K562 (cell line): ENCODE results near the gene NHSL2. TPM values are rescaled to one million over a fixed set of nuclear protein-coding genes. Genes with fewer than 3 reads are reported as not detected.

Source experiments
- polyA plus RNA-seq, 8 experiments: library from polyadenylated mRNA; depleted of rRNA in 4 of 8; stranded (reverse) in 5 of 8; unstranded in 3 of 8; fragments of >200 nt; fragmentation: Nextera tagmentation in 2 of 8; fragmentation: Illumina TruSeq in 1 of 8; extraction: Ambion mirVana in 2 of 8; extraction: Trizol in 1 of 8; gene quantifications; 2 replicates each; pipeline versions ENCODE4 v1.2.1 to v1.2.3, GENCODE V29; 2011 to 2014; ENCODE audit warnings: inconsistent platforms in 1 of 8, missing spikeins in 1 of 8
- total RNA-seq, 7 experiments: library from RNA; depleted of rRNA in 6 of 7; stranded (reverse); fragments of >200 nt in 6 of 7; fragmentation: Illumina TruSeq in 2 of 7; extraction: Trizol in 2 of 7; gene quantifications; 2 replicates each; pipeline versions ENCODE4 v1.2.1 to v1.2.3, GENCODE V29; 2011 to 2021; ENCODE audit warnings: low replicate concordance in 1 of 7
- TF ChIP-seq, protein P1 (sequence below), 2 experiments: IDR thresholded peaks in 1 of 2; conservative IDR thresholded peaks in 1 of 2; 2 replicates each; pipeline ENCODE4 v1.6.1; 2016; ENCODE audit warnings: low read depth in 2 of 2, mild to moderate bottlenecking in 1 of 2, missing compliant biosample characterization in 1 of 2, missing genetic modification characterization in 1 of 2, moderate library complexity in 1 of 2
- TF ChIP-seq, protein P2 (sequence below): fragments of 250-450 bp; sonication (Bioruptor Pico); IDR thresholded peaks from 2 replicates; pipeline ENCODE4 v1.5.0; 2021; ENCODE audit warnings: mild to moderate bottlenecking, borderline replicate concordance

NHSL2 gene
- total and polyA plus RNA-seq, 9 of the 15 experiments (the other 6 are each of a cell fraction or from before 2014, with no cell fraction given), result 0.02 TPM; not detected in 8

DNA sequence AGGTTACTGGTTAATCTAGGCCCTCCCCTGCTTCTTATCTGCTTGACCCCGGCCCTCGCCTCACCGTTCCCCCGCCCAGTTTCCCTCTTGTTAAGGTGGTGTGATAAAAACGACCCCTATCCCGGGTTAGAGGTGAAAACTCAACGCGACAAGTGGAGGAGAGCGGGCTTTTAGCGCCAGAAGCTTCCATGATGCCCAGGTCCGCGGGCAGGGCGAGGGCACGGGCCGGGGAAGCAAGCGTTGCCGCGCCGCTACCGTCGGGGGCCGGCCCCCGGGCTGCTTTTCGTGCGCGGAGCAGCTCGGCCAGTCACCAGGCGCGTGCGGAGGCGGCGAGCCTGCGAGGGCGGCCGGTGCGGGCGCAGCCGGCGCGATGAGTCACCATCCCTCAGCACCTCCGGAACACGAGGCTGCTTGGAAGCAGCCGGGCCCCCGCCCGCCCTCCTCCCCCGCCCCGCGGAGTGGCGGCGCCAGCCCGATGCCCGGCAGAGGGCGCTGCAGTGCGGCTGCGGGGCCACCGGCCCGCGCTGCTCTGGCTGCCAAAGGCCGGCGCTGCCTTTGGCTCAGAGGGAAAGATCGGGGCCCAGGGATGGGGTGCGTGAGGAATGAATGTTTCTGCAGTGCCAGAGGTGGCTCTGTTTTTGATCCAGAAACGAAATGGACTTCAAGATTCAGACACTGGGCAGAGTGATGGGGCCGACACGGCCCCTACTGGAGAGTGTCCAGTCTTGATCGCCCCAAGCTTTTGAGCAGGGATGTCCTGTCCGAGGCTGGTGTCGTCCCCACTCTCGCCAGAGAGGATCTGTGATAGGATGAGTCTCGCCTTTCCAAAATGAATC lies 107.8 kb downstream of the NHSL2 start (continued):
- TF ChIP-seq, protein P1, sequence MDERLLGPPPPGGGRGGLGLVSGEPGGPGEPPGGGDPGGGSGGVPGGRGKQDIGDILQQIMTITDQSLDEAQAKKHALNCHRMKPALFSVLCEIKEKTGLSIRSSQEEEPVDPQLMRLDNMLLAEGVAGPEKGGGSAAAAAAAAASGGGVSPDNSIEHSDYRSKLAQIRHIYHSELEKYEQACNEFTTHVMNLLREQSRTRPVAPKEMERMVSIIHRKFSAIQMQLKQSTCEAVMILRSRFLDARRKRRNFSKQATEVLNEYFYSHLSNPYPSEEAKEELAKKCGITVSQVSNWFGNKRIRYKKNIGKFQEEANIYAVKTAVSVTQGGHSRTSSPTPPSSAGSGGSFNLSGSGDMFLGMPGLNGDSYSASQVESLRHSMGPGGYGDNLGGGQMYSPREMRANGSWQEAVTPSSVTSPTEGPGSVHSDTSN (CRISPR knock-in tag; IDR thresholded peaks at IDR 0.05; ENCODE audit: low read depth), result no peak
- TF ChIP-seq, protein P1 (tag; conservative IDR thresholded peaks at IDR 0.05; ENCODE audit: low read depth), result no peak
- TF ChIP-seq, protein P2, sequence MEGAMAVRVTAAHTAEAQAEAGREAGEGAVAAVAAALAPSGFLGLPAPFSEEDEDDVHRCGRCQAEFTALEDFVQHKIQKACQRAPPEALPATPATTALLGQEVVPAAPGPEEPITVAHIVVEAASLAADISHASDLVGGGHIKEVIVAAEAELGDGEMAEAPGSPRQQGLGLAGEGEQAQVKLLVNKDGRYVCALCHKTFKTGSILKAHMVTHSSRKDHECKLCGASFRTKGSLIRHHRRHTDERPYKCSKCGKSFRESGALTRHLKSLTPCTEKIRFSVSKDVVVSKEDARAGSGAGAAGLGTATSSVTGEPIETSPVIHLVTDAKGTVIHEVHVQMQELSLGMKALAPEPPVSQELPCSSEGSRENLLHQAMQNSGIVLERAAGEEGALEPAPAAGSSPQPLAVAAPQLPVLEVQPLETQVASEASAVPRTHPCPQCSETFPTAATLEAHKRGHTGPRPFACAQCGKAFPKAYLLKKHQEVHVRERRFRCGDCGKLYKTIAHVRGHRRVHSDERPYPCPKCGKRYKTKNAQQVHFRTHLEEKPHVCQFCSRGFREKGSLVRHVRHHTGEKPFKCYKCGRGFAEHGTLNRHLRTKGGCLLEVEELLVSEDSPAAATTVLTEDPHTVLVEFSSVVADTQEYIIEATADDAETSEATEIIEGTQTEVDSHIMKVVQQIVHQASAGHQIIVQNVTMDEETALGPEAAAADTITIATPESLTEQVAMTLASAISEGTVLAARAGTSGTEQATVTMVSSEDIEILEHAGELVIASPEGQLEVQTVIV (CRISPR knock-in tag), result no peak
